CD4-positive, alpha-beta T cell (primary cell): ENCODE results near the gene SND1. TPM values are rescaled to one million over a fixed set of nuclear protein-coding genes. Genes with fewer than 3 reads are reported as not detected.

Experiments used
- ATAC-seq: fragments of 200-7000 bp; cut with Tn5 transposase; one replicate; pipeline ENCODE4 v1.10.0; 2022; ENCODE audit warnings: mild to moderate bottlenecking; ENCODE audit not compliant: poor library complexity
- CTCF ChIA-PET: fragments of 350-600 bp; sonication (Branson Sonifier 250); formaldehyde crosslinking; loops from one replicate; lab custom pipeline; 2021; ENCODE audit warnings: antibody characterized with exemption, inconsistent platforms; lab: Charles Lee
- POLR2A ChIA-PET: fragments of 350-600 bp; sonication (Branson Sonifier 250); formaldehyde crosslinking; loops from one replicate; lab custom pipeline; 2021; ENCODE audit warnings: antibody characterized with exemption, inconsistent platforms; lab: Charles Lee
- DNase-seq, 14 experiments: peaks; one replicate each; pipeline ENCODE4 v3.0.0-alpha.2; 2013 to 2020; ENCODE audit warnings: mixed read lengths in 2 of 14
- H3K27ac ChIP-seq, 2 donors: one replicate each; pipeline versions ENCODE4 v1.5.1 to v1.7.0; 2013; ENCODE audit warnings: low read length in 2 of 2, low read depth in 1 of 2, mild to moderate bottlenecking in 1 of 2
- H3K27me3 ChIP-seq, 2 experiments: 1 replicate in 1 of 2; 2 replicates in 1 of 2; pipeline versions ENCODE4 v1.6.1 to v1.7.0; 2013; ENCODE audit warnings: low read length in 2 of 2, control low read depth in 1 of 2, mild to moderate bottlenecking in 1 of 2, moderate library complexity in 1 of 2; ENCODE audit not compliant: insufficient read depth in 2 of 2, control insufficient read depth in 1 of 2
- H3K36me3 ChIP-seq: one replicate; pipeline ENCODE4 v1.6.1; 2013; ENCODE audit warnings: low read length, control low read depth; ENCODE audit not compliant: insufficient read depth
- H3K4me1 ChIP-seq: one replicate; pipeline ENCODE4 v1.6.1; 2013; ENCODE audit warnings: low read length, control low read depth; ENCODE audit not compliant: insufficient read depth
- H3K4me3 ChIP-seq: one replicate; pipeline ENCODE4 v1.5.1; 2013; ENCODE audit warnings: mild to moderate bottlenecking, low read length, moderate library complexity
- H3K9me3 ChIP-seq, 2 experiments: 1 replicate in 1 of 2; 2 replicates in 1 of 2; pipeline versions ENCODE4 v1.6.1 to v1.7.0; 2013; ENCODE audit warnings: low read length in 2 of 2, mild to moderate bottlenecking in 2 of 2, control low read depth in 1 of 2, moderate library complexity in 1 of 2; ENCODE audit not compliant: control insufficient read depth in 1 of 2, insufficient read depth in 1 of 2
- H3K27ac Mint-ChIP-seq: one replicate; pipeline ENCODE4 v1.8.0; 2020; ENCODE audit warnings: mixed read lengths
- H3K27me3 Mint-ChIP-seq: one replicate; pipeline ENCODE4 v1.8.0; 2021; ENCODE audit warnings: mixed read lengths
- H3K36me3 Mint-ChIP-seq: one replicate; pipeline ENCODE4 v1.8.0; 2021; ENCODE audit warnings: low read depth, mixed read lengths
- H3K4me1 Mint-ChIP-seq: one replicate; pipeline ENCODE4 v1.8.0; 2021; ENCODE audit warnings: low read depth, mixed read lengths
- H3K4me3 Mint-ChIP-seq: one replicate; pipeline ENCODE4 v1.8.0; 2020; ENCODE audit warnings: mild to moderate bottlenecking, mixed read lengths
- H3K9me3 Mint-ChIP-seq: one replicate; pipeline ENCODE4 v1.8.0; 2020; ENCODE audit warnings: mixed read lengths
- CTCF ChIP-seq: fragments of 200-600 bp; IDR thresholded peaks from one replicate; pipeline ENCODE4 v1.8.0; 2022; ENCODE audit warnings: antibody characterized with exemption, mild to moderate bottlenecking
- intact Hi-C, 2 experiments: fragments of 100-400 bp; cut with DNase I in 1 of 2; cut with micrococcal nuclease in 1 of 2; formaldehyde crosslinking; loops; one replicate each; pipeline versions ENCODE4 v1.15.1 to v1.9.0; 2023 to 2025; cut with DNase I, micrococcal nuclease
- total RNA-seq, 174 experiments: library from RNA in 2 of 174; stranded (reverse) in 2 of 174; gene quantifications; one replicate each; pipeline ENCODE4 v1.2.3 and lab custom pipeline; 2021 to 2026

SND1 gene
- total RNA-seq, 2 experiments from 2014 or later: 104 to 113 TPM

- Mint-ChIP-seq H3K4me1 (peaks cover 55% of the 10 kb centered on the region), H3K27me3 (no peaks in the 10 kb centered on the region)
- CTCF ChIA-PET: no interaction called here
Observed at GRCh38 chr7:127680983-127681382, 29.0 kb downstream of the SND1 start.

DNA sequence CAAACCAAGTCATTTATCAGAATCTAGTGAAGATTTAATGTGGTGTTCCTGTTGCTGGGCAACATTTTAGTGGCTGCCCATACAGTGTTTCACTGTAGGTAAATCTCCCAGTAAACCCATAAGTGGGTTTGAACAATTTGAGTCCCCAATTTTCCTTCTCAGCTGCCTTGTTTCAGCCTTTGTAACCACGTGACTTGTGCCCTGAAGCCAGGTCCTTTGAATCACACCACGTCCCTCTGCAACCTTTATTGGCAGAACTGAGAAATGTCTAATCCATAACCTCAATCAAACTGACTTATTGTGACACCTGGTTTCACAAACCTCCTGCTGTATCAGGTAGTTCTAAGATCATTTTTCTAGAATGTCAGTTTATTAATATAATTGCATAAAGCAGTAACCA is 30.1 kb downstream of the SND1 start:
- H3K4me3 Mint-ChIP-seq: no peak overlapping the region
- peaks cover 50% of the 10 kb centered on the region for H3K4me1 Mint-ChIP-seq
- H3K27me3 Mint-ChIP-seq: no peaks in the 10 kb centered on the region
- H3K27me3 ChIP-seq: no peaks in the 10 kb centered on the region
- peaks cover 79% of the 10 kb centered on the region for H3K36me3 Mint-ChIP-seq
- peaks cover 0 to 6% of the 10 kb centered on the region in 2 experiments for H3K9me3 ChIP-seq
- ChIA-PET CTCF (no interaction called here), POLR2A (no interaction called here)
- no peak for DNase-seq
- TF ChIP-seq CTCF: no peak
- H3K36me3 ChIP-seq: peaks cover 23% of the 10 kb centered on the region
- no peak overlapping the region for H3K27ac ChIP-seq
- intact Hi-C loops: no loop called here
- H3K4me1 ChIP-seq: peaks cover 2% of the 10 kb centered on the region
- peaks cover 12% of the 10 kb centered on the region for H3K9me3 Mint-ChIP-seq
- no peak overlapping the region for H3K27ac Mint-ChIP-seq
- no peak for ATAC-seq
- no peak overlapping the region for H3K4me3 ChIP-seq

More at GRCh38 chr7:127680983-127681382, 29.0 kb downstream of the SND1 start:
- no peak for DNase-seq
- H3K9me3 Mint-ChIP-seq: peaks cover 14% of the 10 kb centered on the region
- POLR2A ChIA-PET: no interaction called here
- H3K9me3 ChIP-seq: peaks cover 0 to 6% of the 10 kb centered on the region in 2 experiments
- ATAC-seq: no peak
- peaks cover 19% of the 10 kb centered on the region for H3K36me3 ChIP-seq
- no peak overlapping the region for H3K4me3 Mint-ChIP-seq
- TF ChIP-seq CTCF: no peak
- peaks cover 79% of the 10 kb centered on the region for H3K36me3 Mint-ChIP-seq
- H3K27ac Mint-ChIP-seq: no peak overlapping the region
- intact Hi-C loops: no loop called here
- H3K4me3 ChIP-seq: no peak overlapping the region
- peaks cover 2% of the 10 kb centered on the region for H3K4me1 ChIP-seq
- no peaks in the 10 kb centered on the region for H3K27me3 ChIP-seq
- H3K27ac ChIP-seq: no peak overlapping the region

GRCh38 chr7:127683776-127684681 is 32.0 kb downstream of the SND1 start:
- Histone ChIP-seq H3K4me1 (peaks cover 2% of the 10 kb centered on the region), H3K27me3 (no peaks in the 10 kb centered on the region), H3K27ac (no peak overlapping the region), H3K4me3 (no peak overlapping the region), H3K9me3 (peaks cover 0 to 6% of the 10 kb centered on the region in 2 experiments), H3K36me3 (peaks cover 27% of the 10 kb centered on the region)
- CTCF ChIA-PET: no interaction called here
- Mint-ChIP-seq H3K27ac (no peak overlapping the region), H3K4me1 (peaks cover 50% of the 10 kb centered on the region), H3K27me3 (no peaks in the 10 kb centered on the region), H3K4me3 (no peak overlapping the region), H3K9me3 (peaks cover 8% of the 10 kb centered on the region), H3K36me3 (peaks cover 73% of the 10 kb centered on the region)
- POLR2A ChIA-PET: no interaction called here
- no peak for ATAC-seq
- no peak for TF ChIP-seq CTCF
- no peak for DNase-seq
- intact Hi-C loops: no loop called here
